OCI-LY7 (cell line): ENCODE measurements around the gene SMOC2.

ENCODE experiments used
- CTCF ChIP-seq: fragments of 200-600 bp; sonication (generic); conservative IDR thresholded peaks from 2 replicates; pipeline ENCODE4 v1.5.1; 2014; ENCODE audit warnings: mild to moderate bottlenecking, antibody characterized with exemption, low read length, moderate library complexity, mixed read lengths
- EZH2phosphoT487 ChIP-seq: fragments of 200-600 bp; sonication (generic); IDR thresholded peaks from 2 replicates; pipeline ENCODE4 v1.6.1; 2018; ENCODE audit warnings: low read depth, borderline replicate concordance, mild to moderate bottlenecking, mixed run types, antibody characterized with exemption, low read length, moderate library complexity, mixed read lengths

GRCh38 chr6:168458101-168458500 is 17.1 kb downstream of the SMOC2 start:
- TF ChIP-seq CTCF, result no peak
- no peak for TF ChIP-seq EZH2phosphoT487
